ENCODE measurements around the gene COL4A4.
"Not testable (repeated sequence)": the region's sequence is repeated elsewhere in the genome, so short reads cannot be mapped to it uniquely, and the experiment has no call there.

Gene COL4A4

GRCh38 chr2:227106845-227107759 lies 56.9 kb downstream of the COL4A4 start:
- DNase-seq (ENCODE audit: low spot score) = peak; percentile 66

DNA sequence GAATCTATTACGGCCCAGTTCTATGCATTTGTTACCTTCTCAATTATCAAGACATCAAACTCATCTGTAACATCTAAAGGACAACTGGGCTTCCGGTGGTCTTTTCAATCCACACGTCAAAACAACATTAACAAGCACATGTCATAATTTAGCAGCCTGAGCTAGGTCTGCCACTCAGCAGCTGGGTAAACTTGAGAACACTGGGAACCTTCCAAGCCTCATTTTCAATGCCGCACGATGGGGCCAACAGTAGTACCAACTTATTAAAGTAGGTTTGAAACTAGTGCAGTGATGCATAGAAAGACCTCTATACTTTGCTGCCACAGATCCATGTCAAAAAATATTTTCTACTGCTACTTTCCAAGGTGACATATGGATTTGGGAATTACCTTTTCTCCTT lies 60.4 kb downstream of the COL4A4 start:
- no peak for DNase-seq (ENCODE audit: low spot score)

DNA sequence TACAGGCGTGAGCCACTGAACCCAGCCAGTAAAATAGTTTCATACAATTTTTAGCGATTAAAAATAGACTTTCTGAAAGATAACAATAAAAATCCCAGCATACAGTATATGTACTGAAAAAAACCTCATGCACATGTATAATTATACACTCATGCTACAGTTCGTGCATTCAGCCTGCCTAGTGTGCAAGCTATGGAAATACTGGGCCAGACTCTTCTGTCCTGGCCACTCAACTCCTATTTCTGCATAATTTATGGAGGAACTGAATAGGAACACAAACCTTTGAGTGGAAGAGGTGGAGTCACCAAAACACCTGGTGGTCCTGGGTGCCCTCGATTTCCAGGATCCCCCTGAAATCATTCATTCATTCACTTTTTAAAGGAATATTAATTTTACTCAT lies 64.7 kb downstream of the COL4A4 start:
- DNase-seq (ENCODE audit: low spot score) = no peak

GRCh38 chr2:227098162-227098515 lies 65.9 kb downstream of the COL4A4 start:
- DNase-seq (ENCODE audit: low spot score) = no peak

DNA sequence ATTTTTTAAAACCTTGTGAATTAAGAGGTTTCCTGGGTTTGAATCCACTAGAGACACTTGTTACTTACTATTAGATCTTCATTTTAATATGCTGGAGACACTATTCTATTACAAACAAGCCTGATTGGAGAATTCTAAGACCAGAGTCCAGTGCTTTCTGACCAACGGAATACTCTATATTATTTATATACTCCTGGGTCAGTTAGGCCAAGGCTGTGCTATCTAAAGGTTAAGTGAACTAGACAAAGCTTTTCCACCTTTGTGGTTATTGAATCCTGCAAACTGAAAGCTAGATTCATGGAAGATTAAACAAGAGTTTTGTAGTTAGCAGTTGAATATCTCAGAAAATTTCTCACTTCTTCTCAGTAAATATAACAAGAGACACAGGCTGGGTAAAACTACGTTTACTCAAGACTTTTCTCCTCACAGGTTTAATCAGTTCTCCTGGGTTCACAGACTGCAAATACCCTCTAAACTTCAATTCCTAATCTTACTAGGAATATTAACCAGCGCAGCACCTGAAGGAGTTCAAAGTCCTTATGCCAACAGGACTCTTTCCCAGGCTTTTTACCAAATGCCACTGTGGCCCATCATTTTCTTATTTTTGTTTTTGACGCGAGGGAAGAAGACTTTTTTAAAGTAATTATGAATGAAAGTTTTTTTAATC lies 66.4 kb downstream of the COL4A4 start:
- no peak for DNase-seq (ENCODE audit: low spot score)

DNA sequence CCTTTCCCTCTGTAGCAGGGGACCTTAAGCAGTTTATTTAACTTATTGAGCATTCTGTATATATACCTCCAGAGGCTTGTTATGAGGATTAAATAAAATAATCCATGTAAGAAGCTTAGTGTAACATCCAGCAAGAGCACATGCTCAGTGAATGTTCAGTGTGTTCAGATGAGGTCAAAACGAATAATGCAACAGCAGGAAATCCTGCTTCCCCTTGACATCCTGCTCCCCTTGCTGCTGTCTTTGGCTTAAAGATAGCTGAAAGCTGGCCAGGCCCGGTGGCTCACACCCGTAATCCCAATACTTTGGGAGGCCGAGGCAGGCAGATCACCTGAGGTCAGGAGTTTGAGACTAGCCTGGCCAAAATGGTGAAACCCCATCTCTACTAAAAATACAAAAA lies 68.7 kb downstream of the COL4A4 start:
- no peak for DNase-seq (ENCODE audit: low spot score)

- no peak for DNase-seq (ENCODE audit: low spot score)
Measured at GRCh38 chr2:227082286-227082685, 81.7 kb downstream of the COL4A4 start.

GRCh38 chr2:227079726-227080125 lies 84.3 kb downstream of the COL4A4 start:
- no peak for DNase-seq (ENCODE audit: low spot score)

DNA sequence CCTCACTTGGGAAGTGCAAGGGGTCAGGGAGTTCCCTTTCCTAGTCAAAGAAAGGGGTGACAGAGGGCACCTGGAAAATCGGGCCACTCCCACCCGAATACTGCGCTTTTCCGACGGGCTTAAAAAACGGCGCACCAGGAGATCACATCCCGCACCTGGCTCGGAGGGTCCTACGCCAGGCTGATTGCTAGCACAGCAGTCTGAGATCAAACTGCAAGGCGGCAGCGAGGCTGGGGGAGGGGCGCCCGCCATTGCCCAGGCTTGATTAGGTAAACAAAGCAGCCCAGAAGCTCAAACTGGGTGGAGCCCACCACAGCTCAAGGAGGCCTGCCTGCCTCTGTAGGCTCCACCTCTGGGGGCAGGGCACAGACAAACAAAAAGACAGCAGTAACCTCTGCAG lies 98.9 kb downstream of the COL4A4 start:
- not testable (repeated sequence) for DNase-seq (ENCODE audit: low spot score)

- no peak for DNase-seq (ENCODE audit: low spot score)
Measured at GRCh38 chr2:227058888-227059399, 105.1 kb downstream of the COL4A4 start.

- DNase-seq (ENCODE audit: low spot score) = no peak
Measured at GRCh38 chr2:227057743-227058447, 106.1 kb downstream of the COL4A4 start.

- no peak for DNase-seq (ENCODE audit: low spot score)
Measured at GRCh38 chr2:227057060-227057459, 106.9 kb downstream of the COL4A4 start.

- no peak for DNase-seq (ENCODE audit: low spot score)
Measured at GRCh38 chr2:227054006-227054405, 110.0 kb downstream of the COL4A4 start.

DNA sequence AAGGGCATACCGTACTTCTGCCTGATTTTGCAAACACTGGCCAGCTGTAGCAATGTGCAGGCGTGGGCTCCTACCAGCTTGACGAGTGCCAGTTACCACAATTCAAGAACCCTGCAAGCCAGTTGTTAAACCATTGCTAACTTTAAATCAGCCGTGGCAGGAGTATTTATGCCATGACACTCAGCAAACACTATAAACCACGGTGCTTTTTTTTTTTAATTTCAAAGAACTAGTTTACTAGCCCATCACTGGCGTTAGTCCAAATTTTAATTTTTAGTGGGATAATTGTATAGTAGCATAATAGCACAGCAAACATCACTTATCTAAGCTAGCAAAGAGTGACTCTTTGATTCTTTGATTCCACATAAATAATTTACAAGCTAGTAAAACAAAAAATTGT lies 111.1 kb downstream of the COL4A4 start:
- no peak for DNase-seq (ENCODE audit: low spot score)

DNA sequence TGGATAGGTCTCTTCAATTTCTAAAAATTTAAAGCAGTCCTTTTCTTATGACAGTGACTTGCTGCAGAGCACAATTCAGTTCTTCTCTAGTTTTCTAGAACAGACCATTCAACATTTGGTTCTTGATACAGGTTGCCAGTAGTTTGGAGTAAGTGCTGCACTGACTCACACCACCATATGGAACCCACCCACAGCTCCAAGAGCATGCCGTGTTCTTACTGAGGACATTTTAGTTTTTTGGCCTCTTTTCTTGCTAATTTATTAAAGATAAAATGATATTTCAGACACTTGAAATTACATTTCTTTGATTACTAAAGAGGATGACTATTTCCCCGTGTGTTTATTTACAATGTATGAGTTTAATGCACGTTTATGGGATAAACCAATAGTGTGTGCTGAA lies 120.0 kb downstream of the COL4A4 start:
- DNase-seq (ENCODE audit: low spot score) = no peak

- DNase-seq (ENCODE audit: low spot score) = no peak
Measured at GRCh38 chr2:227038550-227039189, 125.3 kb downstream of the COL4A4 start.

DNA sequence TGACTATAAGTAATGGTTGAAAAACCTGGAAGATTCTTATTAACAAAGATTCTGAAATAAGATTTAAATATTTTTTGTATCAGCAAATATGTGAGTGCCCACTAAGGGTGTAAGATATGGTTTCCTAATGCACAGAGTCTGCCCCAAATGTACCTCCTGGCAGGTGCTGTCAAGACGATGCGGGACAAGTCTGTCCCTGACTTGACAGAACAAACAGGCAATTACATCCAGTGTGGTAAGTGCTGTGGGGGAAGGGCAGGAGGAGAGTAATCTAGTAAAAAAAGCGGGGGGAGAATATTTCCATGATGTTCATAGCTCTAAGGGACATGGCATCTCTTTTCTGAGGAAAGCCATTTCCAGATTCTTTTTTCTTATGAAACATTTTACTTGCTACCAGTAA lies 127.5 kb downstream of the COL4A4 start:
- DNase-seq (ENCODE audit: low spot score) = no peak

DNA sequence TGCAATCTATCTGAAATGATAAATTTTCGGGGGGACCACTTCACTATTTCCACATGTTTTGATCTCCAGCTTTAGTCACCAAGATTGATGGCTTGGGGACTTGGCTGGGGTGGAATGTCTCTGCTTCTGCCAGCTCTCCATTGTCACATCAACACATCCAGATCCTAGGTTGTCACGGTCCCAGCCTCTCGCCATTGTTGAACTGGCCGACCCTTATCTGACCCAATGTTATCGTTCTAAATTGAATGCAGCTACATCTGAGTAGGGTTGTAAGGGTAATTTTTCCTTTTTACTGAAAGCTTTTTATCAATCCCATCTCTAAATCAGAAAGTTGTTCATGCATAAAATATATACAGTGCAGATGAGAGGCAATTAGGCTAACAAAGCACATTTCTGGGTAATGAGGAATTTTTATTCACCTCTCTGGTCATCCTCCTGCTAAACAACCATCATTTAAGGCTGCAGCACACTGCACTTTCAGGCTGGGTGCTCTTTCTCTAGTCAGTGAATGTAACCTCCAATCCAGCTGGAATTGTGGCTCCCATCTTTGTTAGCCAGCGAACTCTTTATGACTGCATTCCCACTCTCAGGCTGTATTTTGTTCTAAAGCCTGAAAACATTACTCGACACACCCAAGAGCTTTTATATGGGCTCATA lies 128.2 kb downstream of the COL4A4 start:
- DNase-seq (ENCODE audit: low spot score) = no peak

DNA sequence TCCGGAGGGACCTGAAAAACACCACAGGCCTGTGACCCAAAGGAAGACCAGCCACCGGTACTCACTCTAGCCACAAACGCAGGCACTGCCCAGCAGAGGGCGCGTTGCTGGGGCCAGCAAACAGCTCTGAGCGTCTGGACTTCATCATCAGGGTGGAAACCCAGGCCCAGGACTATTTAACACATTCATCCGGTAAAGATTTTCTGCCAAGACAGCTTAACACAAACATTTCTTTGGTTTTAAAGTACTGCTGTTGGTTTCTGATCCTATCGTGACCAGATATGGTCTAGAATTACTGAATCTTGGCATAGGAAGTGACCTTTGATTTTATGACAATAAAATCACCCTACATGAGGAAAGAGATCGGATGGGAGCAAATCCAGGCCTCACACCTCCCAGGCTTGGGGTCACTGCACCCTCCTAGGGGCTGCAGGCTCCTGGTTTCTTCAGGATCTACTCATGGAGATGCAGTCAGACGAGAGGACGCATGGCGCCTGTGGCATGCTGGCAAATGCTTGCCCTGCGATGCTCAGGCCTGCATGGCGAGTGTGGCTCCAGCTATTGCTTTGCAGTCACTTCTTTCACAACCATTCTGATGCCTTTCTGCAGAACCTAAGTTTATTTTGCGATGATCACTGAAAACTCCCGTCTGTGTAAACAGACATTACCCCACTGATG lies 130.4 kb downstream of the COL4A4 start:
- peak; percentile 51 for DNase-seq (ENCODE audit: low spot score)

DNA sequence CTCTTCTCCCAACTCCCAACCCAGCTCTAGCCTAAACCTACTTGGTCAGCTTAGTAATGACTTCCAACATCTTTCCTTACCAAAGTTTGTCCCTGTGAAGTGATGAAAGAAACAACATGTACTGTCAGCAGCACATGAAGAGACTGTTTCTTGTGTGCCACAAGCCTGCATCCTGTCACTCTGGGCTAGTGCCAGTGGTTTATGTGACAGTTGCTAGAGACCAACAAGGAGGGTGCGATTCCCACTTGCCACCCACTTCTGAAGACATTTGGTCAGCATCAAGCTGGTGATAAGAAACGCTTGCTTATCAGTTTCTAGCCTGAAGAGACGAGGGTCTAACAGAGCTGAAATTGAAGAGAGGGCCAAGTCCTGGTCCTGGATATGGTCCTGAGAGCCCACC lies 132.6 kb downstream of the COL4A4 start:
- DNase-seq (ENCODE audit: low spot score) = no peak

- DNase-seq (ENCODE audit: low spot score) = no peak
Measured at GRCh38 chr2:227030789-227031188, 133.2 kb downstream of the COL4A4 start.

Data from NAMALWA (cell line).